GM21786 (cell line): ENCODE measurements around the gene PRIMA1.

Source experiments
- ATAC-seq: cut with Tn5 transposase; IDR thresholded peaks from one replicate; pipeline ENCODE4 v1.9.1; 2021; ENCODE audit not compliant: unreplicated experiment

PRIMA1 gene, protein sequence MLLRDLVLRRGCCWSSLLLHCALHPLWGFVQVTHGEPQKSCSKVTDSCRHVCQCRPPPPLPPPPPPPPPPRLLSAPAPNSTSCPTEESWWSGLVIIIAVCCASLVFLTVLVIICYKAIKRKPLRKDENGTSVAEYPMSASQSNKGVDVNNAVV

DNA sequence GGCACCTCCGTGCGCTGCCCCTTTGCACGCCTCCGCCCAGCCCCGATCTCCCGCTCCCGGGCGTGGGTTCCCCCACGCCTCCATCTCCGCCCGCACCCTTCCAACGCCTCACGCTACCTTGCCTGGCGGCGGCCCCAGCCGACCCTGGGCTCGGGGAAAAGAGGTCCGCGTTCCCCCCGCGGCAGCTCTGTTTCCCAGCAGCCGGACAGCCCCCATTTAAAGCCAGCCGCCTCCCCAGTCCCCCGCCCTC is at the start of gene PRIMA1:
Gene PRIMA1 (minus strand): TSS at position 193 of the 250 bp plus-strand sequence. CDS start 767 bp downstream, outside the sequence.
- ATAC-seq = no peak

DNA sequence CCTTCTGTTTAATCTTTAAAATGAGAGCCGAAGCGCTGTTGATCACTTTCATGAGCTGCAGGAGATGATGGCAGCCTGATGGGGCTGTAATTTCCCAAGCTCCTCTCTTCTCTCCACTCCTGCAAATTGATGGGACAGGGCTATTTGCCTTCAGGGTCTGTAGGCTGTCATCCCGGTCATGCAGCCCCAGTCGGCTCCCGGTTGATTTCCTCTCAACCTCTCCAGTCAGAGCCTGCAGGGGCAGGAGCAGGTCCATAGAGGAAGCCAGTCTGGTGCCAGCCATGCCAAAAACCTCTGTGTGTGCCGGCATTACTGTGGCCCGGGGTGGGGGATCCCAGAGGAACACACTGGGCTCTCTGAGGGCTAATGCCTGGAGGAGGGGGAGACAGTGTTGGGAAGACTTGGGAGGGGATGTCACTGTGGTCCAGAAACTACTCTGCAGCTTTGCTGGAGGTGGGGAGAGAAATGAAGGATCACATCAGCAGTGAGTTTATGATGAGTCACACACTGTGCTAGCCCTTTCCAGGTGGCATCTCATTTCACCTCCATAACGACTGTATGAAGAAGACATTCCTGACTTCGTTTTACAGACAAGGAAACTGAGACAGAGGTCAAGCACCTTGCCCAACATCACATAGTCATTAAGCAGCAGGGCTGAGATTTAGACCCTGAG is 46.5 kb upstream of the PRIMA1 start:
- no peak for ATAC-seq

DNA sequence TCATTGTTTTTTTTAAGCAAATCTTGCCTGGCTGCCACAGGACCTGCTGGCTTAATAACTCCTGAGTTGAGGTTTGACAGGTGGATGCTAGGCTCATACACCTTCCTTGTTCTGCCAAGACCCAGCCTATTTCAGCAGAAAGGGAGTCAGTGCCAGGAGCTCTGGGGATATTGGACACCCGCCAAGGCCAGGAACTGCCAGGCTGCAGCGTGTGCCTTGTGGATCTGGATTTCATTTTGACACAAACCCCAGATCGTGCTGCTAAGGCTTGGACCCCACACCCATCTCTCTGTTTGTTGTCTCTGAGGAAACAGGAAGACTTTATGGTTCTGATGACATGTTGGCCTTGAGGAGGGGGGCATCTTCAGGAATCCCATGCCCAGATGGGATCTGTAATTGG is 44.4 kb upstream of the PRIMA1 start:
- no peak for ATAC-seq

DNA sequence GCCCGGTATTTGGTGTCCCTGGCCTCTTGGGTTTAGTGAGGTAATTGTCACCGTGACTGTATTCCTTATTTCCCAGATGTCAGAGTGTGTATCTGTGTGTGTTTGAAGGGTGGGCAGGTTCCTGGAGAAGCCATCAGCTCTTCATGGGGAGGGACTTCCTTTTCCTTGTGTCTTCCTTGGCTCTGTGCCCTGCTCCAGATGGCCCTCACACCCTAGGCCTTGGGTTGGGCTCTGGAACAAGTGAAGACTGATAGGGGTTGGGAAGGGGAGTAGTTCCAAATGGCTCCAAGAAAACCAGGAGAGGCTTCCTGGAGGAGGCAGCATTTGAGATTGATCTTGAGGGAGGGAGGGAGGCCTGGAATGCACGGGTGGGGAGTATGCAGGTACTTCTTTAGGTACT is 43.8 kb upstream of the PRIMA1 start:
- no peak for ATAC-seq

DNA sequence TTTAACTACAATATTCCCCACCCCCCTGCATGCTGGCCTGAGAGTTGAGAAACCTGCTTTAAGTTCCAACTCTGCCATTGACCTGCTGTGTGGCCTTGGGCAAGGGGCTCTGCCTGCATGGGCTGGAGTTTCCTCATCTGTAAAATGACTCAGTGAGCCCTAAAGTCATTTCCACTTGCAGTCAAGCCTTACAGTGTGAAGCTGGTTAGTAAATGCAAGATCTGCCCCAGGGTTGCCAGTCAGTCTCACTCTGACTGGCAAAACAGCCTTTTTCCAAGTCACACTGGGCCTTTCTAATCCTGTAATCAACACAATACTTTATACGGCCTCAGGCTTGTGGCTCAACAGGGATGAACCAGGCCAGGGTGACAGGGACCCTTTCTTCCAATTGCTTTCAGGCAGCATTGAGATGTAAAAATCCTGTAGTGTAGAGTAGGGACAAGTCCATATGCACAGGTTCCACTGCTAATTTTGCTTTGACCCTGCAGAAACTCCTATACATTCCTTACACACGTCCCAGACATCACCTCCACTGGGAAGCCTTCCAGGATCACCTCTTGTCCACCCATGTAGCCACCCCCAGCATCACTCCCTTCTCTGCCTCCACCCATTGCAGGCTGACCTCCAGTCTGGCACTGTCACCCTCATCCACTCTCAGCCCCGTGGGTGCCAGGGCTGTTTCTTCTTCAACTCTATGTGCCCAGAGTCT is 42.6 kb upstream of the PRIMA1 start:
- ATAC-seq = no peak

DNA sequence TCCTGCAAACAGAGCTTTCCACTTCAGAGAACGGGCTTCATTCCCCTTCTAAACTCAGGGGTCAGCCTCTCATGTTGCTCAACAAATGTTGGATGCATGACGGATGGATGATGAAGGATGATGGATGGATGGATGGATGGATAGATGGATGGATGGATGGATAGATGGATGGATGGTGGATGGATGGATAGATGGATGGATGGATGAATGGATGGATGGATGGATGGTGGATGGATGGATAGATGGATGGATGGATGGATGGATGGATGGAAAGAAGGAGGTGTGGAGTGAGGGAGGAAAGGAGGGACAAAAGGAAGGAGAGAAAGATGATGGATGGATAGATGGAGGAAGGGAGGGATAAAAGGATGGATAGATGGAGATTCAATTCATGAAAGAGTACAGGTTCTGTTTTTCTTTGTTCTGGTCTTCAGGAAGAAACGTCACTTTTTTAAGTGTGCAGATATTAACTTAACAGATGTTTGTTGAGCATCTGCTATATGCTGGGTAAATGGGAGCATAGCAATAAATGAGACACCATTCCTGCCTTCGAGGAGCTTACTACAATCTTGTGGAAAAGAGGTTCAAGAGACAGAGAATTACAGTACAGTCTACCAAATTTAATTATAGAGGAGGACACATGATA is 41.7 kb upstream of the PRIMA1 start:
- no peak for ATAC-seq

DNA sequence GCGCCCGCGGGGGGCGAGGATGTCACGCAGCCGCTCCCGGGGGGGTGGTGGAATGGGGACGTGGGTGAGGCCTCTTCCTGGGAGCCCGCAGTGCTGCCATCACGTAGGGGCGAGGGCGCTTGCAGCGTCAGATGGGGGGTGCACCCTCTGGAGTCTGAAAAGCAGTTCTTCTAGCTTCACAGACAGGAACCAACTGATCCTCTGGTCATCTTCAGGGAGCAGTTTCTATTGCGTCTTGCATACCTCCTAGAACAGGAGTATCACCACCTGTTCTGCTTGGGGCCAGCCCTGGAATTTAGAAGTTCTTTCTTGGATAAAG is 36.9 kb upstream of the PRIMA1 start:
- ATAC-seq = no peak

DNA sequence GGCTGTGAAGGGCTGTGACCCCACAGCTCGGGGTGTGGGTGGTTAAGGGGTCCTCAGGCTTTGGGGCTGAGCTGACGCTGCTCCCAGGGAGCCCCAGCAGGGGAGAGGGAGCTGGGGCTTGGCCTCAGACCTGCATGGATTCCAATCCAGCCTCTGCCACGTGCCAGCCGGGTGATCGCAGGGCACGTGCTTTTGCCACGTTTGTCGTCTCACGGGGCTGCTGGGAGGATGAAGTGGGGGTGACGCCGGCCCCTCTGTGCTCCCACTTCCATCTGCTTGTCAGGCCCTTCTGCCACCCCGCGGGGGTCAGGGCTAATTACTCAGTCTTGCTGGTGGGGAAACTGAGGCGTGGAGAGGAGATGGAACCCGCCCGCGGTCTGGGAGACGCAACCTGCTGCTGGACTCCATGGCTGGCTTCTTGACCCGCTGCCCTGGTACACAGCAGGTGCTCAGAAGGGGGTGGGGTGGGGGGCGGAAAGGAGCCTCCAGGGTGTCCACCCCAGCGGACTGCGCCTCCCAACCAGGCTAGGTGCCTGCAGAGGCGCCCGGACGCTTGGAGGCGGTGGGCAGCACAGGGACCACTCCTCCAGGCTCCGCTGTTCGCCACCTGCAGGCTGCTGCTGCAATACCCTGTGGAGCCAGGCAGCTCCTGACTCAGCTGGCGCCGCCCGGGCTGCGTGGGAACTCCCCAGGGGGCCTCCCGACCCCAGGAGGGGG is 36.4 kb upstream of the PRIMA1 start:
- ATAC-seq = no peak

DNA sequence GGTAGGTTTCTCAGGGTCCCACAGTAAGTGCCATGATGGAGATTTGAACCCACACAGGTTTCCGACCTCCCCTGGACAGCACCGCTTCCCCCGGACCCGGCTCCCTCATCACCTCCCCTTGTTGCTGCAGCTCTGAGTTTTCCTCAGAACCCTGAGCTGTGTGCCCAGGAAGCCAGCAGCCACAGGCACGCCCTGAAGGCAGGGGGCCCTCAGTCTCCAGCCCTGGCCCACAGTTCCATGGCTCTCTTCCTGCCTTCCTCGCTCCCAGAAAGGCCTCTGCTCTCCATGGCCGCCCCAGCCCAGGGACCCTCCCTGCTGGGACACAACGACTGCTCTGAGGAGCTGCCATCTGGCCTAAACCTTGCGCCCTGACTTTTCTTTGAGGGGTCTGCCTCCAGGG is 35.8 kb upstream of the PRIMA1 start:
- ATAC-seq = no peak

DNA sequence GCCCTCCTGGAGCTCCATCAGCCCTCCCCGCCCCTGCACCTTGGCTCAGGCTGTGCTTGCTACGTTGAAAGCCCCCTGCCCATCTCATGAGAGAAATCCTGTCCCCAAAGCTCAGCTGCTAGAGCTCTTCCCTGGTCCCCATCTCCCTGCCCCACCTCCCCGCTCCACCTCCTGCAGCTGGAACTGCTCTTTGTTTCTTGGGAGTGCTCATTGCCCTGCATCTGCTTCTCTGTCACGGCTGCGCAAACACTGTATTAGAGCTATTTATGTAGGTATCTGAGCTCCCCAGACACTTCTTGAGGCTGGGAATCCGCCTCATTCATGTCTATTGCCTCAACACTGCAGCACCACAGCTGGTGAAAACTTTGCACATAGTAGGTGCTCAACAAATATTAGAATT is 32.8 kb upstream of the PRIMA1 start:
- ATAC-seq = no peak

DNA sequence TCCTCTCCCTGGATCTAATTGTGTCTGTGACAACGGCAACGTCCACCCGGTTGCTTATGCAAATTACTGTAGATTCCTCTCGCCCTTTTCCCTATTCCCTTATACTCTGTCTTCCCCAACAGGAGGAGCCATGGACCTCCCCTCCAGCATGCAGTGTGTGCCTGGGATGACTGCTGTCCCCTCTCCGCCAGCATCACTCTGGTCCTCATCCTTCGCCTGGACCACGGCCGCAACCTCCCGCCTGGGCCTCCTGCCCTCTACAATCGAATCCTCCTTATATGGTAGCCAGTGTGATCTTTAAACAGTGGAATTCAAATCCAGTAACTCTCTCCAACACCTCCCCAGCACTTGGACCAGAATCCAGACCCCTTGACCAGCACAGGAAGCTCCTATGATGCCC is 30.6 kb upstream of the PRIMA1 start:
- ATAC-seq = no peak

DNA sequence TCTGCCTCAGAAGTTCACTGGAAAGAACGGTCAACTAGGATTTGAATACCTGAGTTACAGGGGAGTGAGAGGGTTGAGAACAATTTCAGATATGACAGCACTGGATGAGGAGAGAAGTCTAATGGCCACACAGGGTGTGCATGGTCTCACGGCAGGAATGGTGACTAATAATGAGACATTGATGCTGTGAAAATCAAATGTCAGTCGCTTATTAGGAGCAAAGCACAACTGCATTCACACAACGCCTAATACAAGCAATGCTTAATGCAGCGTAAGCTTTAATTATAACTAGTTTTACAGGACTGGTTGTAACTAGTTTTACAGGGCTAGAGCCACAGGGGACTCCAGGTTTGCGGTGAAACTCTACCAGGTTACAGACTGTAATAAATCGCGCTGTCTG is 23.4 kb upstream of the PRIMA1 start:
- no peak for ATAC-seq

DNA sequence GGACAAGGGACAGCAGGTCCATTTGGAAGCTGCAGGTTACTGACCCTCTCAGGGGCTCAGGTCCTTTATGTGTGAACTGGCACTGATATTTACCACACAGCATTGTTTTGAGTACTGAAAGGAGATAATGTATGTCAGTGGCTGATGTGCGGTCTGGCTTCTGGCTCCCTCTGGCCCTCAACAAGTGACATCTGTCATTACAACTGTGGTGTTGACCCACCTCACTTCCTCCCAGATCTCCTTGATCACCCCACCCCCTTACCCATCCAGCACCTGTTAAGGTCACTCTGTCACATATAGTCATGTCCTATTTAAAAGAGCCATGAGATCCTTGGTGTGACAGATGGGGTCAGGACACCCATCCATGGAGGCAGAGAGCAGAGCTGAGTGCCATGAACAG is 22.7 kb upstream of the PRIMA1 start:
- no peak for ATAC-seq

DNA sequence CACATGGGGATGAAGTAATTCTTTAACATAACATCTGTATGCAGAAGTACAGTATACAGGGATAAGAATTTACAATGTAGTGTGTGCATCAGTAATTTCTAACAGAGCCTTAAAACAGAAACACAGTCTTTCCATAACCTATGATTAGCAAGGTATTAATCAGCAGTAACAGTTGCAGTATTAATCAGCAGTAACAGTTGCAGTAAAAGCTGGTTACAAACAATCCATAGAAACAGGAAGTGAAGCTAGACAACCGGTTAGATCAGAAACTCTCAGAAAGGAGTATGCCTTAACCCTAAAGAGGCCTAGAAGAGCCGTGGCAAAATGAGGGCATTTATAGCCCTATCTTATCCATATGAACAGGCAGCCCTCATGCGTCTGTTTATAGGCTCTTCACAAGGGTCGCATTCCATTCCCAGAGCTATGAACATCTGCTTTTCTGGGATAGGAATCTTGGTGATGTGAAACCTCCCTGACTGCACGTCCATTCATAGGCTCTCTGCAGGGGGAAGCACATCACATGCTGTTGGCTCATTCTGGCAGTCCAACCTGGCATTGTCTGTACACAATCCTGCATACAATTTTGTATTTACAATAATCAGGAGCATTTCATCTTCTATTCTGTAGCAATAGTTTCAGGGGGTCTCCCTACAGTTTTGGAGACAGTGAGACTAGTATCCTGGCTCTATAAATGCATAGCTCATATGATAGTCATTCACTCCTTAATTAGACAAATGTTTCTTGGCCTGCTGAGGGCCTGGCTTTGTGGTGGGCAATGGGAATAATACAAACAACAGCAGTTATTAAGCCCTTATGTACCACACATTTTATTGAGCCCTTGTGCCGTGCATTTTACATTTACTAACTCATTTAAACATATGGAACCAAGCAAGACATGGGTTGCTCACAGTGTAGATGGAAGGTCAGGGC is 21.5 kb upstream of the PRIMA1 start:
- peak; percentile 77 for ATAC-seq

DNA sequence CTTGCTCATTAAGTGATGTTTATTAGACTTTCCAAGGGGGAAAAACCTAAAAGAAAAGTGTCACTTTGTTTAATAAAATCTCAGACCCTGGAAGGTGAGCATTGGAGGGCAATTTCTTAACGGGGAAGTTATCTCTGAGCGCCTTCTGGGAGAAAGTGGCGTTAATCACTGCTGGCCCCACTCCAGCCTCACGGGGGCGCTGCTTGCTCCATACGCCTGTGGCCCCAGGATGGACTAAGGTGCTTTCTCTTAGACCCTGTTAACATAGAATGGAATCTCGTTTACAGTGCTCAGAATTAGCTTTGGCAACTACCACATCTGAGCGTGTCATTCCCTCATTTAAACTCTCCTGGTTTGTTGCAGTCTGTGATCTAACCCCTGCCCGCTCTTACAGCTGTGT is 16.4 kb upstream of the PRIMA1 start:
- ATAC-seq = no peak

DNA sequence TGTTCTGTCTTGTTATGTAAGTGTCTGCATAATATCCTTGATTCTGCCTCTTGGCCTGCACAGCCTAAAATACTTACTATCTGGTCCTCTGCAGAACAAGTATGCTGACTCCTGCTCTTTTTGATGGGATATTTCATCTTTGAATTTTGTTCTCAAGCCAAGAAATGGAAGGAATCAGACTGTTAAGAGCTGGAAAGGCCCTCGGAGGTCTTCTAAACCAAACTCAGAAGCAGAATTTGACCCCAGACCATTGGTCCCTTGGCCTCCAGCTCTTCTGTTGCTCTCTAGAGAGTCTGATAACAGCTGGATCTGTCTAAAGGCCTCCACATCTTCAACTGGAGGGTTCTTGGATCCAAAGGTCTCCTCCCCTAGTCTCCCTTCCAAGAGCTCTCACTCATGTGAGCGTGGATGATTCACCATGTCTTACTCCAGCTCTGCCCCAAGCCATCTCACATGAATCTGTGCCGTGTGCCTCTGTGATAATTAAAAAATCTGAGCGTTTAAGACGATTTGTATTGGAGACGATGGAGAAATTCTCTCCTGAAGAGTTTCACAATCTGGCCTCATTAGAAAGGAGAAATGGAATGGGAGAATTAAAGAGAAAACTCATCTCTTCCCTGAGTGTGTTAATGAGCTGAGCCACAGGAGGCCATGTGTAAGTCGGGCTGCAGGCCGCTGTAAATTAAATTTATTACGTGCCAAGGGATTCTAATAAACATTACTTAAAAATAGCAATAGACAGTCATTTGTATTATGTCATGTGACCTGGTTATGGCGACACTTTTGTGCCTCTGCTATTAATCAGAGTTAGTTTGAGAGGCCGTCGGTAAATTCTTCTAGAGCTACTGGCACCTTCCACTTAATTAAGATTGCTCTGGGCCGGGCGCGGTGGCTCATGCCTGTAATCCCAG is 15.4 kb upstream of the PRIMA1 start:
- no peak for ATAC-seq

DNA sequence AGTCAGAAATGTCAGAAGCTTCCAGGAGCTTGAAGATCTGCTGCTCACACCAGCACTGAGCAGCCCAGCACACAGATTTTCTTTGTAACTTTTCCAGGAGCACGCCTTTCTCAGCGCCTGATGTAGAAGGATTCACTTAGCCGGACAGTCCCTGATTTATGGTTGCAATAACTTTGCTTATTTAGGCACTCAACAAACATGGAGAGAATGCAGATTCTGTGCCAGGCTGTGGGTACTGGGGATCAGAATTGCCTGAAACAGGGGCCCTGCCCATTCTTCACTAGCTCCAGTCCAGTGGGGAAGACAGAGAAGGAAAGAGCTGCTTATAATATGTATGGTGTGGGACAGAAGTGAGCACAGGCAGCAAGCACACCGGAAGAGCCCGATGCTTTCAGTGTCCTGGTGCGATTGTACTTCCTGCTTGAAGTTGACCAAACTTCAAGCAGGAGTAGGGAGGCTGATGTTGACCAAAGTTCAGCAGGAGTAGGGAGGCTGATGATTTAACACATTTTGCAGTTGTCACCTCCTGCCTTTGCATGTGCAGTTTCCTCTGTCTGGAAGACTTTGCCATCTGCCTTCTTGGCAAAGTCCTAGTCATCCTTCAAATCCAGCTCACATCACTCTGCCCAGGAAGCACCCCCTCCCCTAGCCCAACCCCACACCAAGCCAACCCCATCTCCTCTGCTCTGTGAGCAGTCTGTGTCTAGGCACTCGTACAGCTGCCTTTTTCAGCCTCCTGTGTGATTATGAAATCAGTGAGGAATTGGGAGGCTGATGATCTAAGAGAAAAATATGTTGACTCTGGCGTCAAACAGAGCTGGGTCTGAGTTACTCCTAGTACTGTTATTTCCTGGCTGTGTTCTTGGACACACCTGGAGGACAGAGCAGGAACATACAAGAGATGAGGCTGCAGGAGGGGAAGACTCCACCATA is 12.0 kb upstream of the PRIMA1 start:
- no peak for ATAC-seq

DNA sequence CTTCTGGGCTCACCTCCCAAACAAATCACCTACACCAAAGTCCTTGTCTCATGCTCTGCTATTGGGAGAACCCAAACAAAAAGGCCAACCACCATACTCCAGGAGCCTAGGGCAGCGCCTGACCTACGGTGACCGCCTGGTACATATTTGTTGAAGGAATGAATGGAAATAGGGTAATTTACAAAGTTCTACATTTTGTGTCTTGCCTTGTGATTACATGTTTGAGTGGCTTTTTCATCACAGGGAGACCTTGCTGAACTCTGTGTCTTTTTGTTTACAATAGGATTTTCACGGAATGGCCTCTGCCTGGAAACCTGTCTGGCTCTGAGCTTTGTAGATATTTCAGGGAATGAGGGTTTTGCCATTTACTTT is 11.3 kb upstream of the PRIMA1 start:
- ATAC-seq = no peak

DNA sequence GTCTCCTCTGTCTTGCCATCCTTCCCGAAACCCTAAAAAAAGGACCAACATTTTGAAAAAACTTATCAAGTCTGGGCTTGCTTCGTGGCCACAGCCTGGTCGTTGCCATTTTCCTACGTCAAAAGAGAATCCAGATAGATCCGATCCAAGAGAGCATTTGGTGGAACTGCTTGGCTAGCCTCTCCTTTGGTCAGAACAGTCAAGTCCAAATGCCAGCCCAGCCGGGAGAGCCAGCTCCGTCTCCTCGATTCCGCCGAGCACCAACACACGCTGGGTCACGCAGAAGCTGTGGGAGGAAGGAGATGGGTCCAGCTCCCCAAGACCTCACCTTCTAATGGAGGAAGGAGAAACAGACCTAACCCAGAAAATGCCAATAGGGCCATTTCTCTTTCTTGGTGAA is 9.3 kb upstream of the PRIMA1 start:
- ATAC-seq = no peak
